ENCODE data around the gene LRRC28.
"Not testable (repeated sequence)": the region's sequence is repeated elsewhere in the genome, so short reads cannot be mapped to it uniquely, and the experiment has no call there.

The LRRC28 gene

DNA sequence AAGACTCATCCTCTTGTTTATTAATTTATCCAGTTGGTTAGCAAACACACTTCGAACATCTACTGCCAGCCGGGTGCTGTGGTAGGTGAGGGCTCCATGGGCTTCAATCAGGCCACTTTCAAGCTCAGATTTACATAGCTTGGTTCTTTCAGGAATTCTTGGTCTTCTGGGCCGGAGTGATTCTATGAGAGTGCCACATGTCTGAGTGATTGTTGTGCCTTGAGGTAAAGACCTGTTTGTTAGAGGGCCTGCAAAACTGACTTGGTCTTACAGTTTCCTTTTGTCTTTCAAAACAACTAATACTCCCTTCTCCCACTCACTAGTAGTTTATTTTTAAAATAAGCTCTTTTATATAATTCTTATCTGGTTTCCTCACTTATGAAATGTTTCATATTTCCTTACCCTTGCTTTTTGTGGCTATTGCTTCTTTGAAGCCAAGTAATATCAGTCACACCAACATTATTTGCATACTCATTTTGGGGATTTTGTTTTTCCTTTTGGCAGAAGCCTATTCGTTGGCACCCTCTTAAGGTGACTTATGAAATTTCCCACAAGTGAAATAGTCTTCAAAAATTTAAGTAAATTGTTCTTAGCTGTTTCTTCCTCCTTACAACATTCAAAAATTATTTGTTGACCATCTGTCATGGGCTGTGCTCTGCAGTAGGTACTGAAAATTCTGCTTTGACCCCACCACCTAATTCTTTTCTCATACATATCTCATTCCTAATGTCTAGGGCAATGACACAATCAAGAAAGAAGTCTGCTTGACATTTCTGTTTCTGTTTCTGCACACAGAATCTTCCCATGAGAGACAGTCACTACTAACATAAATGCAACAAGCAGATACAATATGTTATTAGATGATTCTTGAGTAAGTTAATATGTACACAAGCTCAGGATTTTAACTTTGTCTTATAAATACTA, 120.2 kb downstream of the LRRC28 start:
- H3K4me1 Mint-ChIP-seq: peaks cover 40% of the 10 kb centered on the region
- peak; percentile 95 for ATAC-seq
- H3K27ac Mint-ChIP-seq: peak overlapping the region; percentile 60 to 63
- H3K4me3 Mint-ChIP-seq: peak overlapping the region; percentile 37 to 43
- DNase-seq: no peak
- H3K9me3 Mint-ChIP-seq: peaks cover 26 to 29% of the 10 kb centered on the region in 2 donors
- no peaks in the 10 kb centered on the region for H3K27me3 Mint-ChIP-seq

DNA sequence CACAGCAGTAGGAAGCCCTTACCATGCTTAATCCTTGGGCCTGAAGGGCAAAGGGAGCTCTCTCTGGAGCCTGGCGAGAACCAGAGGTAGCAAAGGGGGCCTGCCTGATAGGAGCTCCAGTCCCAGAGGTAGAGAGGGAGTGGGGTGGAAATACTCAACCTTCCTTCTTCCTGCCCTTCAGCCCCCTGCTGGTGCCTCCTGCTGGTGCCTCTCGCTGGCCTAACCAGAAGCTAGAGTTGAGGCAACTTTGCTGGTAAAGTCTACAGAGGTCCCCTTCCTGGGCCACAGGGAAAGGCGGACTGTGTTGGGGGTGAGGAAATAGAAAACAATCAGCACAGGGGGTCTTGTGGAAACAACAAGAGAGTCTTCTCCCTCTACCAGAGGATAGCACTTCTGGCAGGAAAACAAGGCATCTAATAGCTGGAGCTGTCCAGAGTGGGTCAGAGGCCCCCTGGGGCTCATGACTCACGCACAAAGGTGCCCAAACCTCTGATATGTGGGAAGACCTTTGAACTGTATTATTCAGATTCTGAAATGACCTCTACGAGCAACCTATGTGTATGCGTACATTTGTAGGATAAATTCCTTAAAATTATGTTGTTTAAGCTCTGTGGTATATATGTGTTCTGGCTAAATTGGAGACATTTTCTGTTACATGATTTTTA, 133.9 kb downstream of the LRRC28 start:
- DNase-seq (no peak), ATAC-seq (no peak)
- Mint-ChIP-seq H3K4me1 (peaks cover 19% of the 10 kb centered on the region), H3K9me3 (peaks cover 0 to 11% of the 10 kb centered on the region in 2 donors), H3K27ac (peak overlapping the region in 1 of 2 donors; percentile 40), H3K27me3 (no peaks in the 10 kb centered on the region), H3K4me3 (no peak overlapping the region)

DNA sequence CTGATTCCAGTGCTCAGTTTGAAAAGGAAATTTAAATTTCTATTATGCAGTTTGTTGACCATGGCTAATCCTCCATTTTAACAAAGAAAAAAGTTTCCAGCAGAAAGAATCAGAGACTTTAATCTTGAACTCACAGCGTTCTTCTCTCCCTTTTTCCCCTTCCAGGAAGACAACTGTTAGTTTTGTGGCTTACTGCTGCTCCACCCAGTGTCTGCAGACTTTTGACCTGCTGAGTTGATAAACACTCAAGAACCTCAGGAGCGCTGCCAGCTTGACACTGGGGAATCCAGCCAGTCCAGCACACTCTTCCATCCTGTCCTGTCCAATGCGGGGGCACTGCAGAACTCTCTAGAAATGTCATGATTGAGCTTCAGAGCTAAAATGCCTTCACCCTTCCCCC, 134.6 kb downstream of the LRRC28 start:
- Mint-ChIP-seq H3K27me3 (no peaks in the 10 kb centered on the region), H3K4me3 (no peak overlapping the region), H3K4me1 (peaks cover 19% of the 10 kb centered on the region), H3K9me3 (peaks cover 0 to 5% of the 10 kb centered on the region in 2 donors), H3K27ac (no peak overlapping the region)
- no peak for DNase-seq
- no peak for ATAC-seq

DNA sequence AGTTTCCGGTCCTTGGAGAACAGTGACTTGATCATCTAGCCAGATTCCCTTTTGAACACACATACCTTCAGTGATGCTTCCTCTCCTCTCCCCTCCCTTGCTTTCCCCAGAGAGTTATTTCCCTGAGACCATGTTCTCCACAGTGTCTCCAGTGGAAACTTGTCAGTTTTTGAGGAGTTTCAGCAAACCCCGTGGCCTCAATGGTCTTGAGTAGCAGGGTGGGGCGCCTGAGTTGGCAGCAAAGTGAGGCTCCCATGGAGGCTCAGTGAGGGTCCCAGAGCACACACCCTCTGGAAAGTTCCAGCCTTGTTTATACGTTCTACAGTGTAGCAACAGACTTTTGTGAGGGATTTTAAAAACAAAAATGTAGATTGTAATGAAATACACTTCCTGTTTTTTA, 135.1 kb downstream of the LRRC28 start:
- no peaks in the 10 kb centered on the region for H3K27me3 Mint-ChIP-seq
- ATAC-seq (no peak), DNase-seq (no peak)
- peaks cover 0 to under 1% of the 10 kb centered on the region in 2 donors for H3K9me3 Mint-ChIP-seq
- no peak overlapping the region for H3K4me3 Mint-ChIP-seq
- peak overlapping the region in 1 of 2 donors; percentile 37 for H3K27ac Mint-ChIP-seq
- H3K4me1 Mint-ChIP-seq: peaks cover 19% of the 10 kb centered on the region

DNA sequence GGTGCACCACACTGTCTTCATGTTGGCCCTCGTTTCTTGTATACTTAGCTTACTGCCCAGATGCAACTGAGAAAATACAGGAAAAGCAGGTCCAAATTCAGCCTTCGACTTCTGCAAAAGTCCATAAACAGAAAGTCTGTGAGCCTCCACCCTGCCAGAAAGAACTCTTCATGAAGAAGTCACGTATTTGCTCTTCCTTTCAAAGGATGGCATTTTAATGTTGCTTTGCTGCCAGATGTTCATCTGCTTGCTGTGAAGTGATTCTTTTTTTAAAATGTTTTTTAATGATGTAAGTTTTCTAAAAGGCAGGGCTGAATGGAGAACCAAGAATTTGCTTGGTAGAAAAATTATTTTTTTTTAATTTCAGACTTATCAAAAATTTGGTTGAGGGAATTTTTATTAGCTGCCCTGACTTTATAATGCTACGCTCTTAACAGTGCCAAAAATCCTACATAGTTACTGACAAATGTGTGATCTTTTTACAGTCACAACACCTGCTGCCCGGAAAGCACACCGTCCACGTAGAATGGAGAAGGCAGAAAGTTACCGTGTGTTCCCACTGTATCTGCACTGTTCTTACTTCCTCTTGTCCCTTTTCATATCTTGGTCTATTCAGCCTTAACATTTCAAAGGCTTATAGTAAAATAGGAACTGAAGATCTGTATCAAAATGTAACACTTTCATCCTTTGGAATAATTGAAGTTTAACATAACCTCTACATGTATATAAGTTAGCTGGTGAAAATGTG, 136.3 kb downstream of the LRRC28 start:
- H3K4me3 Mint-ChIP-seq: no peak overlapping the region
- ATAC-seq: no peak

DNA sequence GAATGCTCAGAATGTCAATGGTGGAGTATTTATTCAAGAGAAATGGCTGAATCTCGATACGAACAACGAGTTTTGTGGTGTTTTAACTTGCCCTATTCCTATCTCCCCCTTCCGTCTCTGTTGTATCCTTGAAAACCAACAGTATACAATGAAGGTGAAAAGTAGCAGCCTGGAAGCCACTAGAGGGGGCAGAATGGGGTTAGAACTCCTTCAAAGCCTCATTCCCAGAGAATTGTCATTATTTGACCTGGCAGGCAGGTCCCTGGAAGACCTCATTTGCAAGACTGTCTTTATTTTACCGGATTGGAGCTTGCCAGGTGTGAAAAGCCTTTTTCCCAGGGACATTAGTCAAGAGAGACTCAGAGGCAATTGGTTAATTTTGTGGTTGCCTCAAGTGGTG, 139.4 kb downstream of the LRRC28 start:
- Mint-ChIP-seq H3K27ac (no peak overlapping the region), H3K4me1 (peaks cover 9% of the 10 kb centered on the region), H3K4me3 (no peak overlapping the region), H3K27me3 (no peaks in the 10 kb centered on the region), H3K9me3 (peaks cover 11 to 34% of the 10 kb centered on the region in 2 donors)
- ATAC-seq (no peak), DNase-seq (no peak)

More for the DNA sequence above, 136.3 kb downstream of the LRRC28 start:
- H3K9me3 Mint-ChIP-seq: peaks cover 2 to 12% of the 10 kb centered on the region in 2 donors
- H3K27me3 Mint-ChIP-seq: no peaks in the 10 kb centered on the region
- H3K4me1 Mint-ChIP-seq: peaks cover 19% of the 10 kb centered on the region
- DNase-seq: no peak
- peak overlapping the region in 1 of 2 donors; percentile 12 for H3K27ac Mint-ChIP-seq

DNA sequence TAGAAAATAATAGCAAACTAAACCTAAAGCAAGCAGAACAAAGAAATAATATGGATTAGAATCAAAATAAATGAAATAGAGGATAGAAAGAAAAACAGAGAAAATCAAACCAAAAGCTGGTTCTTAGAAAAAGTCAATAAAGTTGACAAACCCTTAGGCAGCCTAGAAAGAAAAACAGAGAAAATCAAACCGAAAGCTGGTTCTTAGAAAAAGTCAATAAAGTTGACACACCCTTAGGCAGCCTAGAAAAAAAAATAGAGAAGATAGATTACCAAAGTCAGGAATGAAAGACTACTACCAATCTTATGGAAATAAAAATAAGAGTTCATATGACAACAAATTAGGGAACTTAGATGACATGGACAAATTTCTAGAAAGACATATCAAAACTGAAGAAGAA, 142.4 kb downstream of the LRRC28 start:
- H3K27me3 Mint-ChIP-seq: no peaks in the 10 kb centered on the region
- ATAC-seq: no peak
- no peak overlapping the region for H3K27ac Mint-ChIP-seq
- H3K9me3 Mint-ChIP-seq: peaks cover 11 to 34% of the 10 kb centered on the region in 2 donors
- no peak for DNase-seq
- no peak overlapping the region for H3K4me3 Mint-ChIP-seq
- H3K4me1 Mint-ChIP-seq: no peaks in the 10 kb centered on the region

DNA sequence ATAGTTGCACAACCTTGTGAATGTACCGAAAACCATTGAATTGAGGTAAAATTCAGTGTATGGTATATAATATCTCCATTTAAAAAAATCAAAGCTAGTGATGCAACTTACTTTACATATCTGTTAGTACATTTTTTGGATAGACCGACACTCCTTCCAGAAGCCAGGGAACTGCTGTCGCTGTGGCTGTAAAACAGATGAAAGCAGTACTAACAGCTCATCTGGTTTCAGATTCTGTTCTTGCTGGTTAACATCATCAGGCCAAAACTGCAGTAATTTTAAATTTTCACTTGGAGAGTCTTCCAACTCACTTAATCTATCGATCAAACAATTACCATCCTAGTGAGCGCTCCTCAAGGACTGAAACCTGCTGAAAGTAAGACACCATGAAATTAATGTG, 145.1 kb downstream of the LRRC28 start:
- Mint-ChIP-seq H3K27ac (no peak overlapping the region), H3K4me3 (no peak overlapping the region), H3K27me3 (no peaks in the 10 kb centered on the region), H3K9me3 (peaks cover 11 to 33% of the 10 kb centered on the region in 2 donors), H3K4me1 (peaks cover 11% of the 10 kb centered on the region)
- no peak for ATAC-seq
- DNase-seq: no peak

DNA sequence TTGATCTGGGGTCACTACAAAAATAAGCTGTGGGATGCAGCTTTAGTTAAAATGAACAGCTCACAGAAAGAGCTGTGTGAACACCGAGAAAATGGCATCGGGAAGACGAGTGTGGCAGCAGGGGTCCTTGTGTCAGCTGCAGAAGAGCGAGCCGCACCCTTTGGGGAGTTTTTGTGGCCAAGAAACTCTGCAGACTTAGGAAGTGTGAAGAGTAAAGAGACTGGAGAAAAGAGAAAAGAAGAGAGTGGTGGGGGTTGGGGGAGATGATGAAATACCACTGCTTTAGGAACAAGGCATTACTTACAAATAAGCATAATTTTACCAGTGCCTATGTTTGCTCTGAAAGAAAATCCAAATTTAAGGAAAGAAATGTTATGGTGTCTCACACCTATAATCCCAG, 147.8 kb downstream of the LRRC28 start:
- ATAC-seq (no peak), DNase-seq (no peak)
- peaks cover 0 to 7% of the 10 kb centered on the region in 2 donors for H3K9me3 Mint-ChIP-seq
- H3K27ac Mint-ChIP-seq: peak overlapping the region in 1 of 2 donors; percentile 21
- peaks cover 17% of the 10 kb centered on the region for H3K4me1 Mint-ChIP-seq
- no peak overlapping the region for H3K4me3 Mint-ChIP-seq
- H3K27me3 Mint-ChIP-seq: no peaks in the 10 kb centered on the region

DNA sequence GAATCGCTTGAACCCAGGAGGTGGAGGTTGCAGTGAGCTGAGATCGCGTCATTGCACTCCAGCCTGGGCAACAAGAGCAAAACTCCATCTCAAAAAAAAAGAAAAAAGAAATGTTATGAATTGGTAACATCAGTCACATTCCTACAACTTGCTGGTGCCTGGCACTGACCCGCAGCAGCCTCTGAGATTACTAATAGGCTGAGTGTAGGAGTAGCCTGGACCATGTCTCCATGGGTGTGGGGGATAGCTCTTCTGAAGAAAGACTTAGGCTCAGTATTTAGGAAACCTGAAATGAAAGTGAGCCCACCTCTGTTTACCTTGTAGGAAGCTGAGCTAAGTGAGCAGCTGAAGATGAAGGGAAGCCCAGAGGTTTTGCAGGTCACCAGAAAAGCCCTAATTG, 148.3 kb downstream of the LRRC28 start:
- no peak for ATAC-seq
- Mint-ChIP-seq H3K27ac (no peak overlapping the region), H3K4me3 (no peak overlapping the region), H3K4me1 (peaks cover 17% of the 10 kb centered on the region), H3K27me3 (no peaks in the 10 kb centered on the region), H3K9me3 (peaks cover 0 to 1% of the 10 kb centered on the region in 2 donors)
- no peak for DNase-seq

DNA sequence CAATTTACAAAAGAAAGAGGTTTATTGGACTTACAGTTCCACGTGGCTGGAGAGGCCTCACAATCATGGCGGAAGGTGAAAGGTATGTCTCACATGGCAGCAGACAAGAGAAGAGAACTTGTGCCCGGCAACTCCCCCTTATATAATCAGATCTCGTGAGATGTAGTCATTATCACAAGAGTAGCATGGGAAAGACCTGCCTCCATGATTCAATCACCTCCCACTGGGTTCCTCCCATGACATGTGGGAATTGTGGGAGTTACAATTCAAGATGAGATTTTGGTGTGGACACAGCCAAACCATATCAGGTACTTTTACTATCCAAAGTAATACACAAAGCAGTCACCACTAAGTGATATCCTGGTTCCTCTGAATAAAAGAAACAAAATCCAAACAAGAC, 149.9 kb downstream of the LRRC28 start:
- not testable (repeated sequence) for H3K9me3 Mint-ChIP-seq, ATAC-seq, H3K4me3 Mint-ChIP-seq, DNase-seq, H3K27me3 Mint-ChIP-seq, H3K27ac Mint-ChIP-seq
- peaks cover 17% of the 10 kb centered on the region for H3K4me1 Mint-ChIP-seq

DNA sequence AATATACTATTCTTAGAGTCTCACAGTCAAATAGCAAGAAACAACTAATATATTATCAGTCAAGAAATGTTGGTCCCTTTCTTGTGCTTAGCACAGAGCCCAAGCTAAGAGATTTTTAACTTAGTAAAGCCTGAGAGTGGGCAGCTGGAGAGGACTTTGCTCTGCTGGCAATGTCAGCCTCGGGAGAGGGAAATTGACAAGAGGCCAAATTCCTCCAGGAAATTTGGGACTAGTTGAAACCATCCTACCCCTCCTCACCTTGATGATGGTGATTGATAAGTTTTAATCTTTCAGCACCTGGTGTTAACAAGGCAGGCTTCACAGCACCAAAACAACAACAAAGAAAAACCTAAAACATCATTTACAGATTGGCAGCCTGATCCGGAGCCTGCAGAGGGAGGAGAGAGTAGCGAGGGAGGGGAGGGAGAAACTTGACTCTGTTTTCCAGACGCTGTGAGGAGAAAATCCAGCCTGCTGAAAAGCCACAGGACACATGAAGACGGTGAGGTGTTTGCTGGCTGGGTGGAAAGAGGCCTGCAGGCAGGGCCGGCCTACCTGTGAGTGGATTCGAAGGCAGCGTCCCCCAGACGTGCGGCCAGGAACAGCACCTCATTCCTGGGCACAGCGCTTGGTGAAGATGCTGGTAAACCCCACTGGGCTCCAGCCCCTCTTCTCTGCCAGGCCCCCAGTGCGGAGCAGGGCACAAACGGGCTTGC, 150.9 kb downstream of the LRRC28 start:
- no peak for ATAC-seq
- no peaks in the 10 kb centered on the region for H3K27me3 Mint-ChIP-seq
- DNase-seq: no peak
- no peak overlapping the region for H3K27ac Mint-ChIP-seq
- no peak overlapping the region for H3K4me3 Mint-ChIP-seq
- H3K4me1 Mint-ChIP-seq: peaks cover 20% of the 10 kb centered on the region
- H3K9me3 Mint-ChIP-seq: no peaks in the 10 kb centered on the region

DNA sequence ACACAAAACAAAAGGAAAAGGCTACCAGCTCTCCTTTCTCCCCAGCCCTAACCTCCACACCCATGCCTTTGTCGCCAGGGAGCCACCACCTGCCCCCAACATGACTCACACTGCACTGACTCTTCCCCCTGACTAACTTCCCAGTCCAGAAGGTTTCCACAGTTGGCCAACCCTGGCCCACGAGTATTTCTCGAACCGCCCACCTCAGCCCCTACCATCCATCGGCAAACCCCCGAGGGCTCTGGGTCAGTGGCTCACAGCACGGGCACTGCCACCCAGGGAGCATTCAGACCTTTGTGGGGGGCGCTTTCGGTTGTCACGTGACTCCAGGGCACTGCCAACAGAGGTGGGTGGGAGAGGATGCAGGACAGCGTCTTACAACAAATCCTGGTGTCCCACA, 152.3 kb downstream of the LRRC28 start:
- no peak overlapping the region for H3K27ac Mint-ChIP-seq
- H3K4me3 Mint-ChIP-seq: no peak overlapping the region
- H3K4me1 Mint-ChIP-seq: peaks cover 34% of the 10 kb centered on the region
- H3K9me3 Mint-ChIP-seq: no peaks in the 10 kb centered on the region
- ATAC-seq (no peak), DNase-seq (no peak)
- no peaks in the 10 kb centered on the region for H3K27me3 Mint-ChIP-seq

DNA sequence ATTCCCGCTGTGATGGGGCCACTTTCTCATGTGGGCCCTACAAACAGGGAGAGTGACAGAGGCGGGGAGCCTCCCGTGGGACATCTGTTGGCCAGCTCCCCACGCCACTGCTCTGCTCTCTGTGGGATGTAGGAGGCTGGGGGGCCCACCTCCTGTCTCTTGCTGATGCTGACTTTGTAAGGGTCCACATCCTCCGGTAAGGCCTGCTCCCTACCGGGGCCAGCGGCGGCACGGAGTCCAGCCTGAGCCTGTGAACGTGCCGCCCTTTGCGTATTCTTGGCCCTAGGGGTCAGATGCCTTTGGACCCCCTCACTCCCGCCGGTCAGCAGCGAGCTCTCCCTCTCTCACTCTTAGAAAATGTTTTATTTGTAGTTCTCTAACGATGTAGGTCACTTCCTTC, 153.2 kb downstream of the LRRC28 start:
- ATAC-seq: peak; percentile 28
- Mint-ChIP-seq H3K27me3 (no peaks in the 10 kb centered on the region), H3K4me3 (no peak overlapping the region), H3K9me3 (no peaks in the 10 kb centered on the region), H3K4me1 (peaks cover 36% of the 10 kb centered on the region), H3K27ac (no peak overlapping the region)
- no peak for DNase-seq

DNA sequence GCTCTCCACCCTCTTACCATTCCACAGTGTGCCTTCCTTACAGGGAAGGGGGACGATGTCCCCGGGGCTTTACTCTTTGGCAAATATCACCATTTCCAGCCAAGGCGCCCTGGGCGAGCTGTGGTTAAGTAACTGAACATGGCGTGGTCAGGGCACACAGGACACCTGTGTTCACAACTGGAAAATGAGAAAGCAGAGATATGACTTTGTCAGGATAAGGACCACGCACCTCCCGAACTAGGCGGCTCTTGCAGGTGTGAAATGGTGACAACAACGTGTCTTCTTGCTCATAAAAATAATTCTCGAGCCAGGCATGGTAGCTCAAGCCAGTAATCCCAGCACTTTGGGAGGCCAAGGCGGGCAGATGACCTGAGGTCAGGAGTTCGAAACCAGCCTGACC, 154.8 kb downstream of the LRRC28 start:
- no peaks in the 10 kb centered on the region for H3K9me3 Mint-ChIP-seq
- no peak for ATAC-seq
- H3K27ac Mint-ChIP-seq: no peak overlapping the region
- H3K4me3 Mint-ChIP-seq: no peak overlapping the region
- no peak for DNase-seq
- H3K4me1 Mint-ChIP-seq: peaks cover 38% of the 10 kb centered on the region
- H3K27me3 Mint-ChIP-seq: no peaks in the 10 kb centered on the region
